Neural cell (in vitro differentiated cells): ENCODE data around the gene POLE2. TPM values are rescaled to one million over a fixed set of nuclear protein-coding genes. Genes with fewer than 3 reads are reported as not detected.
A peak's percentile ranks its signal among the peaks of the same experiment; 100 is the strongest.

ENCODE experiments used
- H2AFZ ChIP-seq: fragments of 200-600, 300-800 bp; sonication (generic), shearing (Covaris generic); 2 replicates; pipeline ENCODE4 v1.6.0; 2014; ENCODE audit warnings: low read depth, mild to moderate bottlenecking, antibody characterized with exemption, low read length, moderate library complexity
- H3F3A ChIP-seq: fragments of 200-600 bp; shearing (Covaris generic); 2 replicates; pipeline ENCODE4 v1.6.1; 2016; ENCODE audit warnings: mild to moderate bottlenecking, moderate library complexity, mixed read lengths, antibody characterized with exemption, low read length; ENCODE audit not compliant: insufficient read depth, poor library complexity, severe bottlenecking
- H3K27ac ChIP-seq: fragments of 200-600, 300-800 bp; sonication (generic), shearing (Covaris generic); 2 replicates; pipeline ENCODE4 v1.5.1; 2014; ENCODE audit warnings: mild to moderate bottlenecking, low read length, moderate library complexity
- H3K27me3 ChIP-seq: fragments of 300-800, 200-600 bp; sonication (generic), shearing (Covaris generic); 2 replicates; pipeline ENCODE4 v1.6.0; 2014; ENCODE audit warnings: mild to moderate bottlenecking, low read depth, low read length, moderate library complexity; ENCODE audit not compliant: insufficient read depth
- H3K36me3 ChIP-seq: fragments of 300-800, 200-600 bp; sonication (generic), shearing (Covaris generic); 2 replicates; pipeline ENCODE4 v1.5.1; 2014; ENCODE audit warnings: mild to moderate bottlenecking, antibody characterized with exemption, low read length, moderate library complexity; ENCODE audit not compliant: insufficient read depth
- H3K4me2 ChIP-seq: fragments of 300-800, 200-600 bp; sonication (generic), shearing (Covaris generic); 2 replicates; pipeline ENCODE4 v1.6.0; 2014; ENCODE audit warnings: mild to moderate bottlenecking, low read length
- H3K4me3 ChIP-seq: fragments of 300-800, 200-600 bp; sonication (generic), shearing (Covaris generic); 2 replicates; pipeline ENCODE4 v1.5.1; 2014; ENCODE audit warnings: mild to moderate bottlenecking, low read length, moderate library complexity
- H3K79me2 ChIP-seq: fragments of 200-600 bp; shearing (Covaris generic); replicated peaks from 2 replicates; pipeline ENCODE4 v1.6.0; 2014; ENCODE audit warnings: mild to moderate bottlenecking, low read length, moderate library complexity; ENCODE audit not compliant: insufficient read depth
- H3K9ac ChIP-seq: fragments of 300-800, 200-600 bp; sonication (generic), shearing (Covaris generic); 2 replicates; pipeline ENCODE4 v1.6.1; 2016; ENCODE audit warnings: mild to moderate bottlenecking, low read length, mixed read lengths
- H3K9me2 ChIP-seq: fragments of 200-600 bp; shearing (Covaris generic); 2 replicates; pipeline ENCODE4 v1.6.1; 2016; ENCODE audit warnings: mild to moderate bottlenecking, low read length, mixed read lengths; ENCODE audit not compliant: insufficient read depth
- H3K9me3 ChIP-seq: fragments of 200-600, 300-800 bp; sonication (generic), shearing (Covaris generic); 2 replicates; pipeline ENCODE4 v1.6.1; 2016; ENCODE audit warnings: mild to moderate bottlenecking, mixed run types, low read length, moderate library complexity, mixed read lengths
- H4K20me1 ChIP-seq: fragments of 200-600 bp; shearing (Covaris generic); 2 replicates; pipeline ENCODE4 v1.6.1; 2016; ENCODE audit warnings: mild to moderate bottlenecking, mixed run types; ENCODE audit not compliant: insufficient read depth
- EP300 ChIP-seq: fragments of 450-650 bp; conservative IDR thresholded peaks from 2 replicates; pipeline ENCODE4 v1.6.1; 2014; ENCODE audit warnings: antibody characterized with exemption, mild to moderate bottlenecking, moderate library complexity; ENCODE audit not compliant: poor library complexity, severe bottlenecking
- EZH2 ChIP-seq: fragments of 200-600, 300-800 bp; shearing (Covaris generic), sonication (generic); IDR thresholded peaks from 2 replicates; pipeline ENCODE4 v1.6.1; 2014; ENCODE audit warnings: antibody characterized with exemption, low read length, borderline replicate concordance, mild to moderate bottlenecking; ENCODE audit not compliant: insufficient read depth, poor library complexity, severe bottlenecking
- MXI1 ChIP-seq: fragments of 450-650 bp; conservative IDR thresholded peaks from 2 replicates; pipeline ENCODE4 v1.6.1; 2014; ENCODE audit warnings: antibody characterized with exemption, mild to moderate bottlenecking; ENCODE audit not compliant: poor library complexity, severe bottlenecking
- POLR2AphosphoS5 ChIP-seq: IDR thresholded peaks from 2 replicates; pipeline ENCODE4 v1.6.1; 2012
- RAD21 ChIP-seq: fragments of 450-650 bp; conservative IDR thresholded peaks from 2 replicates; pipeline ENCODE4 v1.6.1; 2014; ENCODE audit warnings: antibody characterized with exemption, mild to moderate bottlenecking, moderate library complexity
- REST ChIP-seq: IDR thresholded peaks from 2 replicates; pipeline ENCODE4 v1.6.1; 2012; ENCODE audit warnings: borderline replicate concordance
- SMC3 ChIP-seq: fragments of 450-650 bp; conservative IDR thresholded peaks from 2 replicates; pipeline ENCODE4 v1.6.1; 2014; ENCODE audit warnings: antibody characterized with exemption, mild to moderate bottlenecking, moderate library complexity; ENCODE audit not compliant: poor library complexity
- TAF1 ChIP-seq: IDR thresholded peaks from 2 replicates; pipeline ENCODE4 v1.6.1; 2012; ENCODE audit warnings: low read depth
- polyA plus RNA-seq: library from polyadenylated mRNA; depleted of rRNA; stranded (reverse); fragments of >200 nt; gene quantifications from 2 replicates; pipeline ENCODE4 v1.2.3, GENCODE V29; 2014
- TF ChIP-seq, protein P1 (sequence below): fragments of 450-650 bp; IDR thresholded peaks from 2 replicates; pipeline ENCODE4 v1.5.1; 2014; ENCODE audit warnings: antibody characterized with exemption, mild to moderate bottlenecking, moderate library complexity; ENCODE audit not compliant: poor library complexity, severe bottlenecking

The POLE2 gene
- polyA plus RNA-seq, 1 donor from 2014 or later: 7.9 TPM

- TF ChIP-seq RAD21 (no peak), TAF1 (no peak), REST (no peak), SMC3 (no peak), MXI1 (no peak), EP300 (no peak), EZH2 (no peak), POLR2AphosphoS5 (no peak)
- TF ChIP-seq, protein P1, sequence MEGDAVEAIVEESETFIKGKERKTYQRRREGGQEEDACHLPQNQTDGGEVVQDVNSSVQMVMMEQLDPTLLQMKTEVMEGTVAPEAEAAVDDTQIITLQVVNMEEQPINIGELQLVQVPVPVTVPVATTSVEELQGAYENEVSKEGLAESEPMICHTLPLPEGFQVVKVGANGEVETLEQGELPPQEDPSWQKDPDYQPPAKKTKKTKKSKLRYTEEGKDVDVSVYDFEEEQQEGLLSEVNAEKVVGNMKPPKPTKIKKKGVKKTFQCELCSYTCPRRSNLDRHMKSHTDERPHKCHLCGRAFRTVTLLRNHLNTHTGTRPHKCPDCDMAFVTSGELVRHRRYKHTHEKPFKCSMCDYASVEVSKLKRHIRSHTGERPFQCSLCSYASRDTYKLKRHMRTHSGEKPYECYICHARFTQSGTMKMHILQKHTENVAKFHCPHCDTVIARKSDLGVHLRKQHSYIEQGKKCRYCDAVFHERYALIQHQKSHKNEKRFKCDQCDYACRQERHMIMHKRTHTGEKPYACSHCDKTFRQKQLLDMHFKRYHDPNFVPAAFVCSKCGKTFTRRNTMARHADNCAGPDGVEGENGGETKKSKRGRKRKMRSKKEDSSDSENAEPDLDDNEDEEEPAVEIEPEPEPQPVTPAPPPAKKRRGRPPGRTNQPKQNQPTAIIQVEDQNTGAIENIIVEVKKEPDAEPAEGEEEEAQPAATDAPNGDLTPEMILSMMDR: no peak
- Histone ChIP-seq H3K9ac (peak overlapping the region; percentile 81), H3K79me2 (no peaks in the 10 kb centered on the region)
These were observed 89.9 kb downstream of the POLE2 start for GRCh38 chr14:49598189-49598484.

DNA sequence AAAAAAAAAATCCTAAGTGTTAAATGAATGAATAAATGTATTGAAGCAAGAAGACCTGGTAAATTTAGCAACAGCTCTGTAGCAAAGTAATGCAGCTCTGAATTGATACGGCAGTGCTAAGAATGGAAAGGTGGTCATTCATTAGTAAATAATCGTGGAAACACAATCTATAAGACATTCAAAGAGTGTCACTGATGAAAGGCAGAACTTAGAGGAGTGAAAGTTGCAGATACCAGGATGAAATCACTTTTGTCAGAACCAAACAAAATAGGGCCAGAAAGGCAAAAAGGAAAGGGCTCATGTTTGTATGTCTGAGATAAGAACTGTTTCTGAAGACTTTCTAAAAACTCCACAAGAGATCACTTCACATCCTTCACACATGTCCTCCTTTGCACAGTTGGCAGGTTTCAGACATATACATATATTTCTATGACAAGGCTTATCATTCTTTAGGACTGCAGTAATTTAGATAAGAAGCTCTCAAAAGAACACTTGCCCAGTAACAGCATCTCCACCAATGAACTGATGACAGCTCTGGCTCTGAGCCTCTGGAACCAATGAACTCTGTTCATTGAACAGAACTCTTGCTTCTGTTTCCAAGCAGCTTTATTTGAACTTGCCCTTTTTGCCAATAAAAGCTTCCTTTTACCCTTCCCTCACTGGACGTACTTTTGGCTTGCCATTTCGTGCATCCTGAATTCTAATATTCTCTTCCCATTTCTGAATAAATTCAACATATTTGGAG is 93.5 kb downstream of the POLE2 start:
- Histone ChIP-seq H3K9ac (no peak overlapping the region), H3K9me3 (no peaks in the 10 kb centered on the region), H4K20me1 (no peaks in the 10 kb centered on the region), H3K27me3 (no peaks in the 10 kb centered on the region), H3F3A (no peaks in the 10 kb centered on the region), H3K79me2 (no peaks in the 10 kb centered on the region), H3K27ac (no peak overlapping the region), H3K4me3 (no peak overlapping the region), H2AFZ (no peak overlapping the region), H3K4me2 (no peak overlapping the region), H3K9me2 (no peaks in the 10 kb centered on the region), H3K36me3 (no peaks in the 10 kb centered on the region)
- TF ChIP-seq, protein P1: no peak
- TF ChIP-seq SMC3 (no peak), EZH2 (no peak), RAD21 (no peak), TAF1 (no peak), MXI1 (no peak), EP300 (no peak), POLR2AphosphoS5 (no peak), REST (no peak)

More at GRCh38 chr14:49598189-49598484, 89.9 kb downstream of the POLE2 start:
- Histone ChIP-seq H2AFZ (peak overlapping the region; percentile 91), H3K9me2 (no peaks in the 10 kb centered on the region), H3K9me3 (no peaks in the 10 kb centered on the region), H3K36me3 (no peaks in the 10 kb centered on the region), H3F3A (no peaks in the 10 kb centered on the region), H3K27me3 (no peaks in the 10 kb centered on the region), H4K20me1 (no peaks in the 10 kb centered on the region), H3K27ac (peak overlapping the region; percentile 84), H3K4me2 (peak overlapping the region; percentile 38), H3K4me3 (peak overlapping the region; percentile 98)
